HFFc6 (cell line): ENCODE results near the gene SCARB1. TPM values are rescaled to one million over a fixed set of nuclear protein-coding genes. Genes with fewer than 3 reads are reported as not detected.

Experiments
- DNase-seq: peaks from one replicate; pipeline ENCODE4 v3.0.0-alpha.2; 2018
- H3K27ac Mint-ChIP-seq: 2 replicates; pipeline ENCODE4 v1.8.0; 2020; ENCODE audit warnings: mild to moderate bottlenecking, mixed read lengths
- H3K27me3 Mint-ChIP-seq: 2 replicates; pipeline ENCODE4 v1.8.0; 2021; ENCODE audit warnings: mild to moderate bottlenecking, moderate library complexity, mixed read lengths; ENCODE audit not compliant: insufficient read depth
- H3K36me3 Mint-ChIP-seq: 2 replicates; pipeline ENCODE4 v1.8.0; 2021; ENCODE audit warnings: low read depth, mixed read lengths
- H3K4me1 Mint-ChIP-seq: 2 replicates; pipeline ENCODE4 v1.8.0; 2020; ENCODE audit warnings: low read depth, mixed read lengths
- H3K4me3 Mint-ChIP-seq: 2 replicates; pipeline ENCODE4 v1.8.0; 2020; ENCODE audit warnings: mild to moderate bottlenecking, moderate library complexity, mixed read lengths
- H3K9me3 Mint-ChIP-seq: 2 replicates; pipeline ENCODE4 v1.8.0; 2020; ENCODE audit warnings: mild to moderate bottlenecking, mixed read lengths
- total RNA-seq, 6 experiments: library from RNA; stranded (reverse); fragmentation: NEBNext Ultra II Directional; extraction: Animal tissue kit (Norgen Biotek cat#: 25700); gene quantifications; 2 replicates in 1 of 6; 3 replicates in 5 of 6; pipeline ENCODE4 v1.2.3, GENCODE V29; 2021
- TF ChIP-seq, protein P1 (sequence below): fragments of 200-600 bp; sonication (generic); IDR thresholded peaks from 2 replicates; pipeline ENCODE4 v1.5.0; 2021; ENCODE audit warnings: antibody characterized with exemption, mild to moderate bottlenecking

The SCARB1 gene
- total RNA-seq, 6 experiments from 2014 or later, result 34.8 to 46.3 (median 36.8) TPM

DNA sequence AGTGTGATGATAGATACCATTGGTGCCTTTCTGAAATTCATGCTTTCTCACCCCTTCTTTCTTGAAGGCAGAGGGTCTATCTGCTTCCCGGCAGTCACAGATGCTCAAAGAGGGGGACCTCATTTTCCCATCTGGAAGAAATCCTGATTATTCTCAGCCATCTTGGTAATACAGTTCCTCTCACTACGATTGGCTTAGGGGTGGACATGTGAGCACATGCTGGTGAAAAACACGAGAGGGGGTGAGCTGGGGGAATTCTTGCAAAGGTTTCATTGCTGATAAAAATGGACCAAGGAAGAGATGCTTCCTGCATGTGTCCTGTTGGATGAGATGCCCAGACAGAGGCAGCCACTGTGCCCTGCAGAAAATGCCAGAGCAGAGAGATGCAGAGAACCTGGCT lies 13.8 kb upstream of the SCARB1 start:
- H3K4me3 Mint-ChIP-seq, result no peak overlapping the region
- H3K36me3 Mint-ChIP-seq, result no peaks in the 10 kb centered on the region
- H3K9me3 Mint-ChIP-seq, result no peaks in the 10 kb centered on the region
- TF ChIP-seq, protein P1, sequence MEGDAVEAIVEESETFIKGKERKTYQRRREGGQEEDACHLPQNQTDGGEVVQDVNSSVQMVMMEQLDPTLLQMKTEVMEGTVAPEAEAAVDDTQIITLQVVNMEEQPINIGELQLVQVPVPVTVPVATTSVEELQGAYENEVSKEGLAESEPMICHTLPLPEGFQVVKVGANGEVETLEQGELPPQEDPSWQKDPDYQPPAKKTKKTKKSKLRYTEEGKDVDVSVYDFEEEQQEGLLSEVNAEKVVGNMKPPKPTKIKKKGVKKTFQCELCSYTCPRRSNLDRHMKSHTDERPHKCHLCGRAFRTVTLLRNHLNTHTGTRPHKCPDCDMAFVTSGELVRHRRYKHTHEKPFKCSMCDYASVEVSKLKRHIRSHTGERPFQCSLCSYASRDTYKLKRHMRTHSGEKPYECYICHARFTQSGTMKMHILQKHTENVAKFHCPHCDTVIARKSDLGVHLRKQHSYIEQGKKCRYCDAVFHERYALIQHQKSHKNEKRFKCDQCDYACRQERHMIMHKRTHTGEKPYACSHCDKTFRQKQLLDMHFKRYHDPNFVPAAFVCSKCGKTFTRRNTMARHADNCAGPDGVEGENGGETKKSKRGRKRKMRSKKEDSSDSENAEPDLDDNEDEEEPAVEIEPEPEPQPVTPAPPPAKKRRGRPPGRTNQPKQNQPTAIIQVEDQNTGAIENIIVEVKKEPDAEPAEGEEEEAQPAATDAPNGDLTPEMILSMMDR, result no peak
- H3K4me1 Mint-ChIP-seq, result no peaks in the 10 kb centered on the region
- no peak overlapping the region for H3K27ac Mint-ChIP-seq
- no peak for DNase-seq
- H3K27me3 Mint-ChIP-seq, result peaks cover 2% of the 10 kb centered on the region

DNA sequence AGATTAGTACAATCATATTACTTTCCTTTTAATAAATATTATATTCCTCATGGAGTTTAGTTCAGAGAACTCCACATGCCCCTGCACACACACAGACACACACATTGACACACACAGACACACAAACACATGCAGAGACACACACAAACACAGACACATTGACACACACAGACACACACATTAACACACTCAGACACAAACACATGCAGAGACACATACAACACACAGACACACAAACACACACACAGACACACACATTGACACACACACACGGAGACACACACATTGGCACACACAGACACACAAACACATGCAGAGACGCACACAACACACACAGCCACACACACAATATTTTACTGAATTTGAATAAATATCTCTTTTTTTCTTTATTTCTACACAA lies 12.5 kb upstream of the SCARB1 start:
- no peaks in the 10 kb centered on the region for H3K36me3 Mint-ChIP-seq
- TF ChIP-seq, protein P1, result no peak

DNA sequence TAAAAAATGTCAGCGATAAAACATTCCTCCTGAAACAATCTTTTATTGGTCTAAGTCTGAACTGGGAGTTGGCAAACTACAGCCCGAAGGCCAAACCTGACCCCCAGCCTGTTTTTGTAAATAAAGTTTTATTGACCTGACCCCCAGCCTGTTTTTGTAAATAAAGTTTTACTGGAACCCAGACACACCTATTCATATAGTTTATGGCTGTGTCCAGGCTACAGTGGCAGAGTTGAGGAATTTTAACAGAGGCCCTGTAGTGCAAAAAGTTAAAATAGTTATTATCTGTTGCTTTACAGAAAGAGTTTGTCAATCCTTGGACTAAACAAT lies 12.1 kb upstream of the SCARB1 start:
- Mint-ChIP-seq H3K27ac (no peak overlapping the region), H3K4me1 (no peaks in the 10 kb centered on the region), H3K9me3 (no peaks in the 10 kb centered on the region), H3K27me3 (peaks cover 2% of the 10 kb centered on the region), H3K36me3 (no peaks in the 10 kb centered on the region), H3K4me3 (no peak overlapping the region)
- TF ChIP-seq, protein P1, result no peak
- DNase-seq, result no peak

More for the DNA sequence above, 12.5 kb upstream of the SCARB1 start:
- DNase-seq, result no peak
- Mint-ChIP-seq H3K27ac (no peak overlapping the region), H3K9me3 (no peaks in the 10 kb centered on the region), H3K4me1 (no peaks in the 10 kb centered on the region), H3K4me3 (no peak overlapping the region), H3K27me3 (peaks cover 2% of the 10 kb centered on the region)

DNA sequence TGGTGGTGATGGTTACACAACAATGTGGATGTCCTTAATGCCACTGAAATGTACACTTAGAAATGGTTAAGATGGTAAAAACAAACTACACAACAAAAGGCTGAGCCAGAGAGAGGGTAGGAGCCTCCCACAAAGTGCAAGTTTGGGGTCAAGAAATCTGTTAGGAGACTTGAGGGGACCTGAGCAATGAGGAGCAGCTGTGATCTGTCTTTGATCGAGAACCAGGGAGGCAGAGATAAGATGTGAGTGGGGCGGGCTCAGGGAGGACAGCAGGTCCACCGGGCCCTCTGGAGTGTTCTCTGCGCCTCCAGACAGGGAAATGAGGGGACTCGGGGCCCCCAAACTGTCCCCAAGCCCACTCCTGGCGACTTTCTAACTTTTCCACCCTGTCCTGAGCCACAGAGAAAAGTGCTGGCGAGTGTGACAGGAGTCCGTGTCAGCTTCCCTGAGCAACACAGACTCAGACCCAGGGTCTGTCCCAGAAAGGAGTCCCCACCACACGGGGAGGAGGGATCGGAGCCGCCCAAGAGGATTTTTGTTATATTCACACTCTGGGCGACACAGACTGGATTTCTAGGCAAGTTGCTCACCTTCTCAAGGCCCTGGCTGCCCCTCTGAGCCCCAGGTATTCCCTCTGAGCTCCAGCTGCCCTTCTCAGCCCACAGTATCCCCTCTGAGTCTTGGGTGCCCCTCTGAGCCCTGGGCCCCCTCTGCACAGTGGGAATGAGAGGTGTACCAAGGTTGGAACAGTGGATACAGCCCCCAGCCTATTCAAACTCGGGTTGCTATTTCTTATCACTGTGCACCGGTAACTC lies 11.5 kb upstream of the SCARB1 start:
- Mint-ChIP-seq H3K9me3 (no peaks in the 10 kb centered on the region), H3K27me3 (peaks cover 4% of the 10 kb centered on the region), H3K4me1 (no peaks in the 10 kb centered on the region), H3K4me3 (no peak overlapping the region), H3K36me3 (no peaks in the 10 kb centered on the region), H3K27ac (no peak overlapping the region)
- no peak for DNase-seq
- TF ChIP-seq, protein P1, result no peak

DNA sequence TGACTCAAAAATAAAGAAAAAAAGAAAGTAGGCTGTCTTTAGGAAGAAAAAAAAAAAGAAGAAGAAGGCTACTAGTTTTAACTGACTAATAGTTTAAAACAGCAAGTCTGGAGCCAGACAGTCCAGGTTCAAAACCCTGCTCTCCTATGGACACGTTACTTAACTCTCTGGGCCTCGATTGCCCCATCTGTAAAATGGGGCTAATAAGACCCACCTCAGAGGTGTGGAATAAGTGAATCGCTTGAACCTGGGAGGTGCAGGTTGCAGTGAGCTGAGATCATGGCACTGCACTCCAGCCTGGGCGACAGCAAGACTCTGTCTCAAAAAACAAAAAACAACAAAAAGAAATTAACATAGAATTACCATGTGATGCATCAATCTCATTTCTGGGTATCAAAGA lies 10.5 kb upstream of the SCARB1 start:
- Mint-ChIP-seq H3K9me3 (no peaks in the 10 kb centered on the region), H3K27me3 (peaks cover 8% of the 10 kb centered on the region), H3K27ac (no peak overlapping the region), H3K36me3 (no peaks in the 10 kb centered on the region), H3K4me3 (no peak overlapping the region), H3K4me1 (no peaks in the 10 kb centered on the region)
- DNase-seq, result no peak
- TF ChIP-seq, protein P1, result no peak
